ENCODE data around the gene TFG.

DNA sequence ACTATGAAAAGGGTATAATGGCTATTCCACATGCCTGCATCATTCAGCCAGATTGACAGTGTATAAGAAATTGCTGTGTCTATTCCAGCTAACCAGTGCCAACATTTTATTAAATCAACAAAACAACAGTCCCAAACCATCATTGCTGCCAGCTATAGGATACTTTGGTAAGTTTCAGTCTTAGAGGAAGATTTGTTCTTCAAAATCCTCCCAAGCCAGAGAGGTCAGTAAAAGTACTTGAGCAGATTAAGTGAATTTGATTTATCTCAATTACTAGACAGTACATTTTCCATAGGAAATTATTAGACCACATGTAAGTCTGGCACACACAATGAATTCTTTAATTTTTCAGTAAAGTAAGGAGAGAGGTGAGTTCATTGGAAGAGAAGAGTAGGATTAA lies 50.7 kb downstream of the TFG start:
- TF ChIP-seq CTCF (conservative IDR thresholded peaks at IDR 0.05) = no peak
- TF ChIP-seq EZH2 (IDR thresholded peaks at IDR 0.05; ENCODE audit: low read depth) = no peak

All from PC-9 (cell line).